SK-N-SH (cell line): ENCODE results near the gene TNIP2.

Experiments
- POLR2AphosphoS5 ChIP-seq: IDR thresholded peaks from 2 replicates; pipeline ENCODE4 v1.6.1; 2012; ENCODE audit warnings: low read depth, low read length
- RAD21 ChIP-seq: IDR thresholded peaks from 2 replicates; pipeline ENCODE4 v1.6.1; 2012; ENCODE audit warnings: mild to moderate bottlenecking, low read length
- TEAD4 ChIP-seq: IDR thresholded peaks from 2 replicates; pipeline ENCODE4 v1.4.0; 2012; ENCODE audit warnings: mild to moderate bottlenecking, borderline replicate concordance; ENCODE audit not compliant: insufficient read depth
- TF ChIP-seq, protein P1 (sequence below): fragments of 200-600 bp; sonication (generic); IDR thresholded peaks from 2 replicates; pipeline ENCODE4 v1.6.1; 2017; ENCODE audit warnings: antibody characterized with exemption, mild to moderate bottlenecking, moderate library complexity

DNA sequence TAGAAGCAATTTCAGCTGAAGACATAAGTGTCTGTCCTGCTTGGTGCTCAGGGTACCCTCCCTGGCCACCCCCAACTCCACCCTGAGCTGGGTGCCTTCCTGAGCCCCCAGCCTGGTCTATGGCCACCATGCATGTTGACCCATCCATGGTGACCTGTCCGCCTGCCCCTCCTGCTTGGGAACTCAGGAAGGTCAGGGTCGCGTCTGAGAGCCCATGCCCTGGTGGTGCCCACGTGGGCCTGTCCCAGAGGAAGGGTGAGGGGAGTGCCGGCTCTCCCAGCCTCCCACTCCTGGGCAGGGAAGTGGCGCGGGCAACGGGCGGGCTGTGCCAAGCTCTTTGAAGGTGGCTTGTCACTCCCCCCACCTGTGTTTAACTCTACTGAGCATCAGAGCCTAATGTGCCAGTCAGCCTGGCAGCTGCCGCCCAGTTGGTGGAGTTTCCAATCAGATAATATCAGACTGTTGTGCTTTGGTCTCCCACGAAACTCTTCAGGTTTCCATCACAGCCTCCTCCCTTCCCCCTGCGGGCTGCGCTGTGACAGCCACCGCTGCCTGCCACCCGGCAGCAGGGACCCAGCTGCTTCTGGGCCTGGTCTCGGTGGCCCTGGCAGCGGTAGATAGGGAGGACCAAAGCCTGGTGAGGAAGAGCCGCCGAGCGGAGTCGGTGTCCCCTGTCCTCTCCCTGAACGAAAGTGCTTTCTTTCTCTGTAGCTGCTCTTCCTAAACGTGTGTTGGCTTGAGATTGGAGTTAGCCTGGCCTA lies 41.6 kb upstream of the TNIP2 start:
- TF ChIP-seq POLR2AphosphoS5 (no peak), TEAD4 (no peak), RAD21 (peak; percentile 32)
- TF ChIP-seq, protein P1, sequence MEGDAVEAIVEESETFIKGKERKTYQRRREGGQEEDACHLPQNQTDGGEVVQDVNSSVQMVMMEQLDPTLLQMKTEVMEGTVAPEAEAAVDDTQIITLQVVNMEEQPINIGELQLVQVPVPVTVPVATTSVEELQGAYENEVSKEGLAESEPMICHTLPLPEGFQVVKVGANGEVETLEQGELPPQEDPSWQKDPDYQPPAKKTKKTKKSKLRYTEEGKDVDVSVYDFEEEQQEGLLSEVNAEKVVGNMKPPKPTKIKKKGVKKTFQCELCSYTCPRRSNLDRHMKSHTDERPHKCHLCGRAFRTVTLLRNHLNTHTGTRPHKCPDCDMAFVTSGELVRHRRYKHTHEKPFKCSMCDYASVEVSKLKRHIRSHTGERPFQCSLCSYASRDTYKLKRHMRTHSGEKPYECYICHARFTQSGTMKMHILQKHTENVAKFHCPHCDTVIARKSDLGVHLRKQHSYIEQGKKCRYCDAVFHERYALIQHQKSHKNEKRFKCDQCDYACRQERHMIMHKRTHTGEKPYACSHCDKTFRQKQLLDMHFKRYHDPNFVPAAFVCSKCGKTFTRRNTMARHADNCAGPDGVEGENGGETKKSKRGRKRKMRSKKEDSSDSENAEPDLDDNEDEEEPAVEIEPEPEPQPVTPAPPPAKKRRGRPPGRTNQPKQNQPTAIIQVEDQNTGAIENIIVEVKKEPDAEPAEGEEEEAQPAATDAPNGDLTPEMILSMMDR = no peak
